ENCODE measurements around the gene TET2. TPM values are rescaled to one million over a fixed set of nuclear protein-coding genes. Genes with fewer than 3 reads are reported as not detected.

TET2 gene
- total and polyA plus RNA-seq, 2 of the 4 experiments (the other 2 are of a cell fraction): 5.6 to 25.3 TPM

DNA sequence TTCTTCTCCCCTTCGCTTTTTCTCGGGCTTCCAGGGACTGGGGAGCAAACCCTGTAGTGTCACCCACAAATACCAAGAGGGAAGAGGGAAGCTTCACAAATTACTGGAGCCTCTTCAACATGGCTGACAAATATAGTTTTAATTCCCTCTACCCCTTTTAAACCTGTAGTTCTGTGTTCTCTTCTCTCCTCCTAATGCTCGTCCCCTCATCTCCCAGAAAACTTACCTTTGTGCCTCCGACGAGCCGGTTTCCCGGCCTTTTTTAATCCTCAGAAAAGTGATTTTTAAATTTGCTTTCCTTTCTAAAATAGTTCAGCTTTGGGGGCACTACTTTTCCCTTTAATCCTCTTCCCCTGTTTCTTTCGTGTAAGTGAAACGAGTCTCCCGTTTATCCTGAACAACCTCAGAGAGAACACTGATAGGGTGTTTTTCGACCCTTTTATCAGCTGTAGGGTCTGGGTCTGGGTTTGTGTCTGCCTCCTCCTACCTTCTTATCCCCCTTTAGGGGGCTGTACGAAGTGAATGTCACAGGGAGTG lies 408 bp downstream of the TET2 start:
- DNase-seq (no peak), ATAC-seq (ENCODE audit: low read depth) (peak; percentile 21)
- in situ Hi-C loops (cut with MboI; ENCODE audit: low sequenced_read_pairs): no loop called here
- Histone ChIP-seq H3K9me1 (ENCODE audit: insufficient read depth, low read length) (no peaks in the 10 kb centered on the region; the same call in 1 of the 2 replicates), H4K20me1 (ENCODE audit: insufficient read depth, low read length) (peaks cover 13% of the 10 kb centered on the region; the same call in 1 of the 2 replicates), H2AK9ac (replicated peaks; ENCODE audit: low read depth, low read length, poor library complexity) (peak overlapping the region; percentile 77), H3K79me1 (ENCODE audit: low read depth in 1 of 2, low read length in 2 of 2) (peaks cover 3 to 26% of the 10 kb centered on the region in 2 experiments; a peak in 3 of 4 replicates), H3K14ac (replicated peaks; ENCODE audit: low read depth, low read length) (peak overlapping the region; percentile 100), H2AFZ (replicated peaks; ENCODE audit: low read length, poor library complexity) (peak overlapping the region; percentile 92), H3K18ac (ENCODE audit: low read depth, low read length) (peak overlapping the region; percentile 99), H3K36me3 (ENCODE audit: control insufficient read depth, insufficient read depth, low read length) (no peaks in the 10 kb centered on the region), H3K27me3 (ENCODE audit: control insufficient read depth, insufficient read depth, low read length) (no peaks in the 10 kb centered on the region), H2BK20ac (ENCODE audit: low read depth, low read length) (peak overlapping the region; percentile 78; the same call in 1 of the 2 replicates), H3K9ac (ENCODE audit: low read depth, low read length) (peak overlapping the region; percentile 100), H3K4me1 (ENCODE audit: control insufficient read depth, insufficient read depth, low read length) (0 out of 2 replicates have a peak, but pooled peaks cover 2% of the 10 kb centered on the region), H2AK5ac (ENCODE audit: low read depth, low read length) (no peak overlapping the region), H2BK5ac (ENCODE audit: low read depth, low read length, poor library complexity, severe bottlenecking) (peak overlapping the region; percentile 86), H4K5ac (ENCODE audit: low read depth, low read length) (peak overlapping the region; percentile 94), H3K4me2 (ENCODE audit: low read depth, low read length) (peak overlapping the region; percentile 97), H3K9me3 (ENCODE audit: control insufficient read depth, insufficient read depth, low read length) (no peaks in the 10 kb centered on the region), H4K91ac (ENCODE audit: insufficient read depth, low read depth, low read length) (peak overlapping the region; percentile 95), H2BK120ac (ENCODE audit: low read depth, low read length) (peak overlapping the region; percentile 93), H2BK15ac (ENCODE audit: low read depth, low read length) (peak overlapping the region; percentile 84; the same call in 2 of the 3 replicates), H3K27ac (ENCODE audit: insufficient read depth, low read length) (peak overlapping the region; percentile 95), H3K56ac (ENCODE audit: extremely low read depth, insufficient read depth, low read length) (peak overlapping the region; percentile 98), H3K4me3 (ENCODE audit: insufficient read depth, low read depth, low read length) (peak overlapping the region; percentile 94), H3K4ac (ENCODE audit: low read depth, low read length) (peak overlapping the region; percentile 99), H3K23ac (ENCODE audit: low read depth, low read length) (peak overlapping the region; percentile 100), H4K8ac (ENCODE audit: low read depth in 2 of 2, low read length in 2 of 2) (peak overlapping the region; percentile 90 to 93)
- intact Hi-C loops (cut with micrococcal nuclease): loop anchor here (1.0 to 10.0 kb wide), 4 partner anchors 45 to 558 kb away; partner anchors contain the start of genes GSTCD and INTS12
- BruUV-seq (replicated peaks): TSS peak; percentile 40
- WGBS, 2 experiments (ENCODE audit: extremely low coverage in 2 of 2, insufficient read length in 1 of 2): 0% methylated on average over 4 of the region's 12 CpGs; no CpG with 5 or more reads in 1 of the 2 experiments
- ChIA-PET CTCF (interaction anchor here (1.0 kb wide), 1 partner anchor 308 kb away, joined by 3 read pairs; no protein-coding TSS in a partner anchor), POLR2A (ENCODE audit: unreplicated experiment) (interaction anchor here (1.2 kb wide), 1 partner anchor 59 kb away, joined by 4 read pairs; no protein-coding TSS in a partner anchor)
- TF ChIP-seq POLR2A (IDR thresholded peaks at IDR 0.05; ENCODE audit: low read depth, low read length) (no peak), SMC3 (IDR thresholded peaks at IDR 0.05; ENCODE audit: low read depth, low read length) (no peak), CHD1 (IDR thresholded peaks at IDR 0.05; ENCODE audit: low read depth, low read length) (no peak), NFE2L2 (IDR thresholded peaks at IDR 0.05; ENCODE audit: low read depth, low read length) (no peak), CEBPB (IDR thresholded peaks at IDR 0.05; ENCODE audit: low read depth, low read length) (no peak), FOS (IDR thresholded peaks at IDR 0.05; ENCODE audit: low read depth, low read length) (no peak), MAFK (IDR thresholded peaks at IDR 0.05; ENCODE audit: low read depth, low read length) (no peak), RAD21 (IDR thresholded peaks at IDR 0.05; ENCODE audit: low read length) (no peak), RFX5 (IDR thresholded peaks at IDR 0.05; ENCODE audit: low read depth, low read length) (no peak), RCOR1 (IDR thresholded peaks at IDR 0.05; ENCODE audit: insufficient replicate concordance, low read length) (no peak)
- TF ChIP-seq, protein P1, sequence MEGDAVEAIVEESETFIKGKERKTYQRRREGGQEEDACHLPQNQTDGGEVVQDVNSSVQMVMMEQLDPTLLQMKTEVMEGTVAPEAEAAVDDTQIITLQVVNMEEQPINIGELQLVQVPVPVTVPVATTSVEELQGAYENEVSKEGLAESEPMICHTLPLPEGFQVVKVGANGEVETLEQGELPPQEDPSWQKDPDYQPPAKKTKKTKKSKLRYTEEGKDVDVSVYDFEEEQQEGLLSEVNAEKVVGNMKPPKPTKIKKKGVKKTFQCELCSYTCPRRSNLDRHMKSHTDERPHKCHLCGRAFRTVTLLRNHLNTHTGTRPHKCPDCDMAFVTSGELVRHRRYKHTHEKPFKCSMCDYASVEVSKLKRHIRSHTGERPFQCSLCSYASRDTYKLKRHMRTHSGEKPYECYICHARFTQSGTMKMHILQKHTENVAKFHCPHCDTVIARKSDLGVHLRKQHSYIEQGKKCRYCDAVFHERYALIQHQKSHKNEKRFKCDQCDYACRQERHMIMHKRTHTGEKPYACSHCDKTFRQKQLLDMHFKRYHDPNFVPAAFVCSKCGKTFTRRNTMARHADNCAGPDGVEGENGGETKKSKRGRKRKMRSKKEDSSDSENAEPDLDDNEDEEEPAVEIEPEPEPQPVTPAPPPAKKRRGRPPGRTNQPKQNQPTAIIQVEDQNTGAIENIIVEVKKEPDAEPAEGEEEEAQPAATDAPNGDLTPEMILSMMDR (conservative IDR thresholded peaks at IDR 0.05; ENCODE audit: low read depth, low read length): no peak
- TF ChIP-seq, protein P2, sequence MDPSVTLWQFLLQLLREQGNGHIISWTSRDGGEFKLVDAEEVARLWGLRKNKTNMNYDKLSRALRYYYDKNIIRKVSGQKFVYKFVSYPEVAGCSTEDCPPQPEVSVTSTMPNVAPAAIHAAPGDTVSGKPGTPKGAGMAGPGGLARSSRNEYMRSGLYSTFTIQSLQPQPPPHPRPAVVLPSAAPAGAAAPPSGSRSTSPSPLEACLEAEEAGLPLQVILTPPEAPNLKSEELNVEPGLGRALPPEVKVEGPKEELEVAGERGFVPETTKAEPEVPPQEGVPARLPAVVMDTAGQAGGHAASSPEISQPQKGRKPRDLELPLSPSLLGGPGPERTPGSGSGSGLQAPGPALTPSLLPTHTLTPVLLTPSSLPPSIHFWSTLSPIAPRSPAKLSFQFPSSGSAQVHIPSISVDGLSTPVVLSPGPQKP (IDR thresholded peaks at IDR 0.05; ENCODE audit: borderline replicate concordance, low read depth, low read length): no peak
- dilution Hi-C loops (cut with HindIII; ENCODE audit: low sequenced_read_pairs, unreplicated experiment): no loop called here
